Coronary artery (tissue), 2 donors: Measurements from ENCODE around the gene RANBP10.

Source experiments
- DNase-seq: peaks from one replicate; pipeline ENCODE4 v3.0.0-alpha.2; 2017; ENCODE audit warnings: low spot score
- H3K27ac ChIP-seq, 2 donors: fragments of 200-600 bp; sonication (generic); one replicate each; pipeline ENCODE4 v1.5.1; 2016 to 2019
- H3K4me3 ChIP-seq: fragments of 200-600 bp; sonication (generic); 2 replicates; pipeline ENCODE4 v1.5.1; 2016; ENCODE audit warnings: mild to moderate bottlenecking, moderate library complexity
- CTCF ChIP-seq: fragments of 200-600 bp; sonication (generic); IDR thresholded peaks from one replicate; pipeline ENCODE4 v1.5.1; 2019; ENCODE audit warnings: antibody characterized with exemption

The RANBP10 gene

GRCh38 chr16:67731753-67732095, 74.6 kb downstream of the RANBP10 start:
- H3K4me3 ChIP-seq: no peak overlapping the region
- no peak for DNase-seq
- no peak overlapping the region for H3K27ac ChIP-seq
- TF ChIP-seq CTCF: no peak

- DNase-seq: no peak
- no peak overlapping the region for H3K4me3 ChIP-seq
- no peak overlapping the region for H3K27ac ChIP-seq
- TF ChIP-seq CTCF: no peak
Measured at GRCh38 chr16:67731071-67731752, 75.1 kb downstream of the RANBP10 start.

GRCh38 chr16:67730326-67730725, 76.0 kb downstream of the RANBP10 start:
- no peak overlapping the region for H3K27ac ChIP-seq
- TF ChIP-seq CTCF: no peak
- no peak overlapping the region for H3K4me3 ChIP-seq
- no peak for DNase-seq

GRCh38 chr16:67729636-67730248, 76.6 kb downstream of the RANBP10 start:
- no peak overlapping the region for H3K4me3 ChIP-seq
- H3K27ac ChIP-seq: no peak overlapping the region
- TF ChIP-seq CTCF: no peak
- no peak for DNase-seq

- DNase-seq: no peak
Measured at GRCh38 chr16:67727521-67728485, 78.6 kb downstream of the RANBP10 start.

More at GRCh38 chr16:67727521-67728485, 78.6 kb downstream of the RANBP10 start:
- H3K4me3 ChIP-seq: no peak overlapping the region
- no peak for TF ChIP-seq CTCF
- no peak overlapping the region for H3K27ac ChIP-seq
